Ovary (tissue), 3 donors: ENCODE measurements around the gene SYNDIG1.

ENCODE experiments used
- CTCF ChIP-seq, 3 donors: fragments of 450-650 bp in 2 of 3; fragments of 200-600 bp in 1 of 3; IDR thresholded peaks; one replicate each; pipeline versions ENCODE4 v1.5.1 to v1.8.0; 2016 to 2022; ENCODE audit warnings: antibody characterized with exemption in 3 of 3, mild to moderate bottlenecking in 1 of 3
- POLR2A ChIP-seq: fragments of 450-650 bp; IDR thresholded peaks from one replicate; pipeline ENCODE4 v1.6.1; 2017; ENCODE audit warnings: antibody characterized with exemption, mild to moderate bottlenecking, moderate library complexity
- donor health status: DM: no; HTN: no; CAD: no.

- no peak for TF ChIP-seq CTCF (IDR thresholded peaks at IDR 0.05)
- no peak for TF ChIP-seq POLR2A
Measured at GRCh38 chr20:24692446-24693200, 223.2 kb downstream of the SYNDIG1 start.
